Body of pancreas (tissue), 4 donors: ENCODE data around the gene BTAF1. TPM values are rescaled to one million over a fixed set of nuclear protein-coding genes. Genes with fewer than 3 reads are reported as not detected.

Experiments used
- ATAC-seq: fragments of 150-250 bp; one replicate; pipeline ENCODE4 v1.9.1; 2016
- DNase-seq, 4 donors: peaks; one replicate each; pipeline ENCODE4 v3.0.0-alpha.2; 2019
- H3K27ac ChIP-seq, 4 donors: fragments of 200-600 bp; sonication (generic); 1 replicate in 3 of 4; 2 replicates in 1 of 4; pipeline versions ENCODE4 v1.5.1 to v1.6.1; 2016 to 2019; ENCODE audit warnings: mild to moderate bottlenecking in 1 of 4, mixed read lengths in 1 of 4, moderate library complexity in 1 of 4
- H3K27me3 ChIP-seq, 2 donors: fragments of 200-600 bp; sonication (generic); one replicate each; pipeline ENCODE4 v1.6.0; 2016; ENCODE audit warnings: mild to moderate bottlenecking in 1 of 2
- H3K36me3 ChIP-seq, 2 donors: fragments of 200-600 bp; sonication (generic); replicated peaks in 1 of 2; 2 replicates each; pipeline ENCODE4 v1.5.1; 2016; ENCODE audit warnings: low read depth in 2 of 2; ENCODE audit not compliant: insufficient read depth in 1 of 2
- H3K4me1 ChIP-seq: fragments of 200-600 bp; sonication (generic); one replicate; pipeline ENCODE4 v1.6.0; 2016
- H3K4me3 ChIP-seq, 2 donors: fragments of 200-600 bp; sonication (generic); 1 replicate in 1 of 2; 2 replicates in 1 of 2; pipeline ENCODE4 v1.5.1; 2016 to 2019
- H3K9me3 ChIP-seq, 3 donors: fragments of 200-600 bp; sonication (generic); 1 replicate in 2 of 3; 2 replicates in 1 of 3; pipeline ENCODE4 v1.5.1; 2016
- POLR2A ChIP-seq, 3 donors: fragments of 450-650 bp; IDR thresholded peaks; one replicate each; pipeline ENCODE4 v1.6.1; 2016; ENCODE audit warnings: antibody characterized with exemption in 3 of 3, mild to moderate bottlenecking in 2 of 3
- WGBS, 2 donors: methylation state at CpG; one replicate each; pipeline ENCODE4 v1.1.5; 2017; 5-methylcytosine and 5-hydroxymethylcytosine counted together
- intact Hi-C: fragments of 100-400 bp; cut with DNase I; formaldehyde crosslinking; loops from one replicate; pipeline ENCODE4 v1.15.1; 2023
- total RNA-seq, 2 donors: library from RNA; depleted of rRNA; stranded (reverse); fragments of >200 nt; gene quantifications; one replicate each; pipeline ENCODE4 v1.1.0, GENCODE V29; 2016
- TF ChIP-seq, protein P1 (sequence below), 7 experiments: fragments of 450-650 bp in 4 of 7; fragments of 200-600 bp in 3 of 7; sonication (generic) in 3 of 7; IDR thresholded peaks; one replicate each; pipeline ENCODE4 v1.5.1; 2016 to 2019; ENCODE audit warnings: antibody characterized with exemption in 7 of 7

BTAF1 gene
- total RNA-seq, 2 donors from 2014 or later: 30.0 to 39.7 TPM

DNA sequence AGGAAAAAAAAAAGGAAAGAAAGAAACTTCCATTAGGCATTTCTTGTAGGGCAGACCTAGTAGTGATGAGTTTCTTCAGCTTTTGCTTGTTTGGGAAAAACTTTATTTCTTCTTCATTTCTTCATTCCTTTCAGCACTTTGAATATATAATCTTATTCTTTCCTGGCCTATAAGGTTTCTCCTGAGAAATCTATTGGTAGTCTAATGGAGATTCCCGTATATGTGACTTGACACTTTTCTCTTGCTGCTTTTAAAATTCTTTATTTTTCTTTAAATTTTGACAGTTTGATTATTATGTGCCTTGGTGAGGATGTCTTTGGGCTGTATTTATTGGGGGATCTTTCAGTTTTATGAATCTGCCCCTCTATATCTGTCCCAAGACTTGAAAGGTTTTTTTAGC is 3.9 kb upstream of the BTAF1 start:
- H3K4me1 ChIP-seq: peaks cover 7% of the 10 kb centered on the region
- H3K9me3 ChIP-seq: peaks cover 0 to 5% (median 0%) of the 10 kb centered on the region in 3 donors
- no peaks in the 10 kb centered on the region for H3K36me3 ChIP-seq
- 97 to 100% methylated on average over 1 of the region's 1 CpG for WGBS, 2 donors
- ATAC-seq (no peak), DNase-seq (no peak)
- no peak overlapping the region for H3K4me3 ChIP-seq
- intact Hi-C loops: no loop called here
- H3K27me3 ChIP-seq: no peaks in the 10 kb centered on the region
- no peak overlapping the region for H3K27ac ChIP-seq
- no peak for TF ChIP-seq POLR2A (IDR thresholded peaks at IDR 0.05)
- TF ChIP-seq, protein P1, sequence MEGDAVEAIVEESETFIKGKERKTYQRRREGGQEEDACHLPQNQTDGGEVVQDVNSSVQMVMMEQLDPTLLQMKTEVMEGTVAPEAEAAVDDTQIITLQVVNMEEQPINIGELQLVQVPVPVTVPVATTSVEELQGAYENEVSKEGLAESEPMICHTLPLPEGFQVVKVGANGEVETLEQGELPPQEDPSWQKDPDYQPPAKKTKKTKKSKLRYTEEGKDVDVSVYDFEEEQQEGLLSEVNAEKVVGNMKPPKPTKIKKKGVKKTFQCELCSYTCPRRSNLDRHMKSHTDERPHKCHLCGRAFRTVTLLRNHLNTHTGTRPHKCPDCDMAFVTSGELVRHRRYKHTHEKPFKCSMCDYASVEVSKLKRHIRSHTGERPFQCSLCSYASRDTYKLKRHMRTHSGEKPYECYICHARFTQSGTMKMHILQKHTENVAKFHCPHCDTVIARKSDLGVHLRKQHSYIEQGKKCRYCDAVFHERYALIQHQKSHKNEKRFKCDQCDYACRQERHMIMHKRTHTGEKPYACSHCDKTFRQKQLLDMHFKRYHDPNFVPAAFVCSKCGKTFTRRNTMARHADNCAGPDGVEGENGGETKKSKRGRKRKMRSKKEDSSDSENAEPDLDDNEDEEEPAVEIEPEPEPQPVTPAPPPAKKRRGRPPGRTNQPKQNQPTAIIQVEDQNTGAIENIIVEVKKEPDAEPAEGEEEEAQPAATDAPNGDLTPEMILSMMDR (IDR thresholded peaks at IDR 0.05): no peak

- H3K9me3 ChIP-seq: peaks cover 0 to 2% (median 0%) of the 10 kb centered on the region in 3 donors
- peak overlapping the region; percentile 87 to 95 (median 93) for H3K27ac ChIP-seq
- H3K4me3 ChIP-seq: peak overlapping the region; percentile 60 to 76
- intact Hi-C loops: no loop called here
- TF ChIP-seq, protein P1 (IDR thresholded peaks at IDR 0.05): no peak
- no peak for TF ChIP-seq POLR2A (IDR thresholded peaks at IDR 0.05)
- H3K36me3 ChIP-seq: no peaks in the 10 kb centered on the region
- WGBS, 2 donors: 2 to 3% methylated on average over 21 of the region's 21 CpGs
- H3K4me1 ChIP-seq: peaks cover 36% of the 10 kb centered on the region
- no peaks in the 10 kb centered on the region for H3K27me3 ChIP-seq
- DNase-seq (no peak), ATAC-seq (peak; percentile 2)
Measured at GRCh38 chr10:91924212-91925021, 847 bp downstream of the BTAF1 start.

DNA sequence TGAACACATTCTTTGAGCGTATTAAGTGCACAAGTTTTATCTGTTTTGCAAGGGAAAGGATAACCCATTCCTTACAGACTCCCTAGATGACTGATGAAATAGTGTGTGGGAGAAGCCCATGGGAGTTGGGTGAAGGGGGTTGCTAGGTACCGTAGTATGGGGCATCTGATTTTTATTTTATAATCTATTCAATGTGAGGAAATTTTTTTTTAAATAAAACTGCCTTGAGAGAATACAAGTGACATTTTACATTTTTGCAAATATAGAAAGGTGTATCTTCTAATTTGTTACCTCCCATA is 1.4 kb downstream of the BTAF1 start:
- Histone ChIP-seq H3K9me3 (no peaks in the 10 kb centered on the region), H3K27me3 (no peaks in the 10 kb centered on the region), H3K36me3 (no peaks in the 10 kb centered on the region), H3K4me1 (peaks cover 39% of the 10 kb centered on the region), H3K4me3 (no peak overlapping the region), H3K27ac (no peak overlapping the region)
- intact Hi-C loops: no loop called here
- TF ChIP-seq, protein P1 (IDR thresholded peaks at IDR 0.05): no peak
- TF ChIP-seq POLR2A (IDR thresholded peaks at IDR 0.05): no peak
- DNase-seq (no peak), ATAC-seq (no peak)
- 39 to 41% methylated on average over 2 of the region's 2 CpGs for WGBS, 2 donors

DNA sequence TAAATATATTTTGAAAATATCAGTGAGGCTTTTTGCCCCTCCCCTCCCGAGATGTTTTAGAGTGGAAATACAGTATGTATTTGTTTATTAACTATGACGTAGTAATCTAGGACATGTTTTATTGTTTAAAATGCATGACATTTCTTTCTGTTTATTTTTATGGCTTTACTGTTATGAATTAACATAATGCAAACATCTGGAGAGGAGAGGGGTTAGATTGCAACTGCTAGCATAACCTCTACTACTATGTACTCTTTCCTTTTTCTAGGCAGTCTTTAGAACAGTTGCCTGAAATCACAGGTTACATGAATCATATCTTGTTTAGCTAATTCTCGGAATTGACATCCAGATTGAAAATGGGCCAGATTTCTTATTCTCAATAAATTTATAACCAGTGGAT is 7.4 kb downstream of the BTAF1 start:
- peak overlapping the region in 1 of 4 donors; percentile 3 for H3K27ac ChIP-seq
- ATAC-seq: no peak
- TF ChIP-seq, protein P1 (IDR thresholded peaks at IDR 0.05): no peak
- DNase-seq: no peak
- H3K9me3 ChIP-seq: no peaks in the 10 kb centered on the region
- no peak overlapping the region for H3K4me3 ChIP-seq
- no peaks in the 10 kb centered on the region for H3K27me3 ChIP-seq
- 28 to 38% methylated on average over 3 of the region's 3 CpGs for WGBS, 2 donors
- intact Hi-C loops: no loop called here
- peaks cover 0 to under 1% of the 10 kb centered on the region in 2 donors for H3K36me3 ChIP-seq
- H3K4me1 ChIP-seq: peaks cover 33% of the 10 kb centered on the region
